HG03097 (cell line): ENCODE results near the gene CCDC74A.
"Not testable (repeated sequence)": the region's sequence is repeated elsewhere in the genome, so short reads cannot be mapped to it uniquely, and the experiment has no call there.

Experiments used
- ATAC-seq: cut with Tn5 transposase; IDR thresholded peaks from one replicate; pipeline ENCODE4 v1.9.1; 2021; ENCODE audit not compliant: unreplicated experiment, low FRiP score

The CCDC74A gene

GRCh38 chr2:131498321-131498973 is 29.2 kb upstream of the CCDC74A start:
- ATAC-seq: peak; percentile 62

- not testable (repeated sequence) for ATAC-seq
These were observed 24.1 kb upstream of the CCDC74A start for GRCh38 chr2:131503587-131503986.

- ATAC-seq: not testable (repeated sequence)
These were observed 23.5 kb upstream of the CCDC74A start for GRCh38 chr2:131504082-131504750.

GRCh38 chr2:131509615-131510014 is 18.1 kb upstream of the CCDC74A start:
- ATAC-seq: no peak

GRCh38 chr2:131511291-131511968 is 16.3 kb upstream of the CCDC74A start:
- not testable (repeated sequence) for ATAC-seq

GRCh38 chr2:131511969-131512870 is 15.5 kb upstream of the CCDC74A start:
- not testable (repeated sequence) for ATAC-seq

GRCh38 chr2:131514408-131515166 is 13.1 kb upstream of the CCDC74A start:
- ATAC-seq: peak; percentile 67

- ATAC-seq: not testable (repeated sequence)
These were observed 12.5 kb upstream of the CCDC74A start for GRCh38 chr2:131515235-131515634.

GRCh38 chr2:131516011-131516410 is 11.7 kb upstream of the CCDC74A start:
- no peak for ATAC-seq

- ATAC-seq: not testable (repeated sequence)
These were observed 11.1 kb upstream of the CCDC74A start for GRCh38 chr2:131516621-131517020.

GRCh38 chr2:131517106-131517831 is 10.4 kb upstream of the CCDC74A start:
- ATAC-seq: no peak

GRCh38 chr2:131517856-131518255 is 9.8 kb upstream of the CCDC74A start:
- ATAC-seq: not testable (repeated sequence)

GRCh38 chr2:131518531-131518930 is 9.2 kb upstream of the CCDC74A start:
- not testable (repeated sequence) for ATAC-seq

GRCh38 chr2:131519466-131519865 is 8.2 kb upstream of the CCDC74A start:
- ATAC-seq: no peak

GRCh38 chr2:131519871-131520470 is 7.7 kb upstream of the CCDC74A start:
- ATAC-seq: not testable (repeated sequence)

- ATAC-seq: no peak
These were observed 7.2 kb upstream of the CCDC74A start for GRCh38 chr2:131520526-131520925.

- ATAC-seq: not testable (repeated sequence)
These were observed 6.2 kb upstream of the CCDC74A start for GRCh38 chr2:131521524-131521923.

- no peak for ATAC-seq
These were observed 5.5 kb upstream of the CCDC74A start for GRCh38 chr2:131521961-131522781.
